ENCODE data around the gene GRWD1. TPM values are rescaled to one million over a fixed set of nuclear protein-coding genes. Genes with fewer than 3 reads are reported as not detected.
"Not testable (repeated sequence)": the region's sequence is repeated elsewhere in the genome, so short reads cannot be mapped to it uniquely, and the experiment has no call there.

The GRWD1 gene
- total RNA-seq, 2 donors from 2014 or later = 22.3 to 25.1 TPM

DNA sequence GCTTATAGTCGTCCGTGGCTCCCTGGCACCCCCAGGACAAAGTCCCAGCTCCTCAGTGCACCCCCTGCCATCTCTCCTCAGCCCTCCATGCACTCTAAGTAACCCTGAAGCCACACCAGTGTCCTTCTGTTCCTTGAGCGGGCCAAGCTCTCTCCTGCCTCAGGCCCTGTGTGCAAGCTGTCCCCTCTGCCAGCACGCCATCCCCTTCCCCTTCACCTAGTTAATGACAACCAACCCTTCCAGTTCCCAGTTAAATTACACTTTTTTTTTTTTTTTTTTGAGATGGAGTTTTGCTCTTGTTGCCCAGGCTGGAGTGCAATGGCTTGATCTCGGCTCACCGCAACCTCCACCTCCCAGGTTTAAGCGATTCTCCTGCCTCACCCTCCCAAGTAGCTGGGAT lies 42.7 kb downstream of the GRWD1 start:
- intact Hi-C loops (cut with DNase I, micrococcal nuclease) = loop anchor here in 1 of 2 donors (5.0 kb wide), 1 partner anchor 94 kb away; no protein-coding TSS in a partner anchor
- DNase-seq, ATAC-seq: not testable (repeated sequence)

DNA sequence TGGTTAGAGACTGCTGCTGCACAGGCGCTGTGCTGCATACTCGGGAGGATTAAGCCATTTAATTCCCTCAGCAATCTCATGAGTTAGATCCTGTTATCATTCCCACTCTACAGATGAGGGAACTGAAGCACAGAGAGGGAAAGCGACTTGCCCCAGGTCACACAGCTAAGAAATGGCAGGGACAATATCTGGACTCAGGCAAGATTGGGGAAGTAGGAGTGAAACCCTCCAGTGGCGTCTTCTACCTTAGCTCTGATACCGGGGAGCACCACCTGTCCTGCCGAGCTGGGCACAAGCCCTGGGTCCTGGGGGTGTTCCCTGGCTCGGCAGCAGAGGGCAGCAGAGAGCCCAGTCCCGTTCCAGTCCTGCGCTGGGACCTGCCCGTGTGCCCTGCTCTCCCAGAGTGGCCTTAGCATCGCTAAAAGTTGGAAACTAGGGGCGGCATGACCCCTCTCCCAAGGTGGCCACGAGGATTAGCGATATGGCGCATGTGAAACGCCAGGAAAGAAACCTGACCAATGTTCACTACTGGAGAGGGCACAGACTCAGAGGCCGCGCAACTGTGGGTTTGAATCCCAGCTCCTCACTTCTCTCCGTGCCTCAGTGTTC lies 43.9 kb downstream of the GRWD1 start:
- intact Hi-C loops (cut with DNase I, micrococcal nuclease) = loop anchor here in 1 of 2 donors (5.0 kb wide), 1 partner anchor 93 kb away; no protein-coding TSS in a partner anchor
- ATAC-seq = peak; percentile 22
- DNase-seq = peak; percentile 67 to 83

DNA sequence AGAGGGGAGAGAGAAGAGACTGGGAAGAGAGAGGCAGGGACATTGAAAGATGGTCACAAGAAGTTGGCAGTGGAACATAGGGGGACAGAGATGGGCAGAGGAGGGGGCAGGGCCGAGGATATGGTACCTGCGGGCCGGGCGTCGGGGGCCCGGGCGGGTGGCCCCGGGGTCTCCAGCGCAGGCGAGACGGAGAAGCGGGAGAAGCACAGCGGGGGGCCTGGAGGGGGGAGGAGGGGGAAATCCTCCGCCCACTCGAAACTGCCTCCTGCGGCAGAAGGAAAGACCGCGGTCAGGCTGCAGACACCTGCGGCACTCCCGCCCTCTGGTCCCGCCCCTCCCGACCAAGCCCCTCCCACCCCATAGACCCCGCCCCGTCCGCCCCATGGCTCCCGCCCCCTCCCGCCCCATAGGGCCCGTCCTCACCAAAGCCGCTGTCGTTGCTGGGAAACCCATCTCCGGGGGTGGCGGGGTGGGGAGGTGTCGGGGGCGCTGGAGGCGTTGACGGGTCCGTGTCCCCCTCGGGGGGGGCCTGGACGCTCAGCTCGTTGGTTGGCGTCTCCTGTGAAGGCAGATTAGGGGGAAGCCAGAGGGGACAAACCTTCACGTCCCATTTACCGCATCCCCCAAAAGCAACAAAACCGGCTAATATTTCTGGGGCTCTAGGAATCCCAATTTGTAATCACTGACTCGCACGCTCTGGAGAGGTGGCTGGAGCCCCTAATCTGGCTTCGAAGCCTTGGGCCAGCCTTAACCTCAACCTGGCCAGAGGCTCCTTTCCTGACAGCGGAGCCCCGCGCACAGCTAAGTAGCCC lies 45.4 kb downstream of the GRWD1 start:
- no peak for ATAC-seq
- DNase-seq = peak; percentile 52 to 64
- intact Hi-C loops (cut with DNase I, micrococcal nuclease) = no loop called here

DNA sequence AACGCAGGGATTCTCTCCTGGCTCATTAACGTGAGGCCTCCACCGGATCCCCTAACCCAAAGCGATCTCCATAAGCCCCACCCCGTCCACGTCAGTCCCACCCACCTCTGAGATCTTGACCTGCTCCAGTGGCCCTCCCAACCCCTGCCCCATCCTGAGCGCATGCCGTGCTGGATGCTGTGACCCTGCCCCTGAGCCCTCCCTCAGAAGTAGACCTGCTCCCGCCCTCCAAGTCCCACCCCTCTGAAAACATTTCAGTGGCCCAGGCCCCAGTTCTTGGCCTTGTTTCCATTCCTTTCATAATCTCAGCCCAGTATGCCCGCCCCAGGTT lies 46.0 kb downstream of the GRWD1 start:
- ATAC-seq = no peak
- no peak for DNase-seq
- intact Hi-C loops (cut with DNase I, micrococcal nuclease) = no loop called here

DNA sequence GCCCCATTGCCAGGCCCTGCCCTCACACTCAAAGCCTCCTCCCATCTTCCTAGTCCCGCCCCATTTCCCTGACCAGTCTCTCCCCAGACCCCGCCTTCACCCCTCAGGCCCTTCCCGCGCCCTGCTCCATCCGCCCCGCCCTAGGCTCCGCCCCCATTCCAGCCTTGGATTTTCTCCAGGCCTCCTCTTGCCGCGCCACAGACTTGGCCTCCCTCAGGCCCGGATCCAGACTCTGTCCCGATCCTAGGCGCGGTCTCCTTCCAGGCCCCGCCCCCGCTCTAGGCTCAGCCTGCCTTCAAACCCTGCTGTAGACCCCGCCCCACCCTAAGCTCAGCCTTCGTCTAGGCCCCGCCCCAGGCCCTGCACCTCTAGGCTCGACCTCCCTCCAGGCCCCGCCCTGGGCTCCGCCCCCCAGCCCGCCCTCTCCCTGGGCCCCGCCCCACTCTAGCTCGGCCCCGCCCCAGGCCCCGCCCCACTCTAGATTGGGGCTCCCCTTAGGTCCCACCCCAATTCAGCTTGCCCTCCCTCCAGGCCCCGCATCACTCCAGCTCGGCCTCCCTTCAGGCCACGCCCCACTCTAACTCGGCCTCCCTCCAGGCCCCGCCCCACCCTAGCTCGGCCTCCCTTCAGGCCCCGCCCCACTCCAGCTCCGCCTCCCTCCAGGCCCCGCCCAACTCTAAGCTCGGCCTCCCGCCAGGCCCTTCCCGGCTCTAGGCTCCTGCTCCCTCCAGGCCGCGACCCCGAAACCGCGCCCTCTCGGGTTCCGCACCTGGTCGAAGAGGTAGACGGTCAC lies 47.3 kb downstream of the GRWD1 start:
- peak; percentile 79 for ATAC-seq
- intact Hi-C loops (cut with DNase I, micrococcal nuclease) = no loop called here
- DNase-seq = peak; percentile 96 to 98

DNA sequence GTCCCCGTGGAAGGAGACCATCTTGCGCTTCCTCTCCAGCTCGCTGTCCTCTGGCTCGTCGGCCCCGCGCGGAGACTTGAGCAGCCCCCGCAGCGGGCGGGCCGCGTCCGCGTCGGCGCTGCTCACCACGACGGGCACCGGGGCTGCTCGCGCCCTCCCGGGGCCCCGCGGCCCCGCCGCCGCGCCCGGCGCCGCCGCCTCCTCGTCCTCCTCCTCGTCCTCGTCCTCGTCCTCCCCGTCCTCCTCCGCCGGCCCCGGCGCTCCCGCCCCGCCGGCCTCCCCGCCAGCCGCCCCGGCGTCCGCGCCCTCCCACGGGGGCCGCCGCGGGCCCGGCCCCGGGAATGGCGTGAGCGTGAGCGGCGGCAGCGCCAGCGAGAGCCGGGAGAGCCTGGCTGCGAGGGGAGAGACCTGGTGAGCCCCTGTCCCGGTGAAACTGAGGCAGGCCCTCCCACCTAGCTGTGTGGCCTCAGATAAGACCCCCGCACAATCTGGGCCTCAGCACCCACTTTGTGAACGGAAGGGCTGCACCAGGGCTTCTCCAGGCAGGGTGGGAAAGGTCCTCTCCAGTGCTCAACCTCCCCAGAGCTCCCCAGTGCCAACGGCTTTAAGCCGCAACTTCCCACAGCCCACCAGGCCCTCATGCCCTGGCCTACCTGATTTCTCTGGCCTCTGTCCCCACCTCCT lies 48.1 kb downstream of the GRWD1 start:
- DNase-seq = peak in 1 of 2 donors; percentile 30
- intact Hi-C loops (cut with DNase I, micrococcal nuclease) = no loop called here
- ATAC-seq = peak; percentile 4

DNA sequence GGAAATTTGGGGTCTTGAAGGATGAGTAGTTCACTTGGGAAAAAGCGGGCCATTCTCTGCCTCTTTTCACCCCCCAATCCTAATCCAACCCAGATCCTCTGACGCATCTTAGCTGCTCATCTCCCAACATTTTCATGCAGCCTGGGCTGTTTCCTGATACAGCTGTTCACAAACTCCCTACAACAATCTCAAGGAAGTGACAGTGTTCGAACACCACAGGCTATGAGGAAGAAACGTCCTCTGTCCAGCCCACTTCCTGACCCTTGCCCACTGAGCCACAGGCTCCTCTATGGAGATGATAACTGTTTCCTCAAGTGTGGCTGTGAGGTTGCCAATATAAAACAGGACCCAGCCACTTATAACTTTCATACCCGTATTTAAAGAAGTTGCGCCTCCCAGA lies 49.6 kb downstream of the GRWD1 start:
- no peak for DNase-seq
- ATAC-seq = peak; percentile 18
- intact Hi-C loops (cut with DNase I, micrococcal nuclease) = no loop called here

DNA sequence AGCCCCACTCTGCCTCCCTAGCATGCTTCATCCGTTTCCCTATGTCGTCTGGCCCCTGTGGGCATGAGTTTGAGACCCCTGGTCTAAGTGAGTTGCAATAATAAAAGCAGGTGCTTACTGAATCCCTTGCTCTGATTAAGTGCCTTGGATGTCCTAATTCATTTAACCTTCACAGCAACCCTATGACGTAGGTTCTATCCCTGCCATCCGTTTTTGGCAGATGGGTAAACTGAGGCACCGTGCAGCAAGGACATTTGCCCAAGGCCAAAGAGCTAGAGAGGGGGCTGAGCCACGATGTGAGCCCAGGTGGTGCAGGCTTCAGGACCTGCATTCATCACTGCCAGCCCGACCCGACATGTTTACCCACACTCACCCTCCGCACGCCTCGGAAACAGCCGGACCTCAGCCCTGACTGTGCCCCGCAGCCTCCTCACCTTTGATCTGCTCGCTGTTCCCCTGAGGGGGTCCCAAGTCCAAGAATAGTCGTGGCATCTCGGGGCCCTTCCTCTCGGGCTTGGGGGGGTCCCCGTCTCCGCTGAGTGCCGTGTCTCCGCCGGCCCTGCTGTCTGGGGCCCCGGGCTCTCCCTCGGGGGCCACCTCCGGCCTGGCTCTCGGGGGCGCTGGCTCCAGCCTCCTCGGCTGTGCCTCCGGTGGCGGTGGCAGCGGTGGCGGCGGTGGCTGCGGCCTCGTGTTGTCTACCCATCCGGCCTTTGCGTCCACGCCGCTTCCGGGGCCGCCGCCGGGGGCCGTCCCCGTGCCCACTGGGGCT lies 51.4 kb downstream of the GRWD1 start:
- intact Hi-C loops (cut with DNase I, micrococcal nuclease) = no loop called here
- DNase-seq (no peak), ATAC-seq (no peak)

DNA sequence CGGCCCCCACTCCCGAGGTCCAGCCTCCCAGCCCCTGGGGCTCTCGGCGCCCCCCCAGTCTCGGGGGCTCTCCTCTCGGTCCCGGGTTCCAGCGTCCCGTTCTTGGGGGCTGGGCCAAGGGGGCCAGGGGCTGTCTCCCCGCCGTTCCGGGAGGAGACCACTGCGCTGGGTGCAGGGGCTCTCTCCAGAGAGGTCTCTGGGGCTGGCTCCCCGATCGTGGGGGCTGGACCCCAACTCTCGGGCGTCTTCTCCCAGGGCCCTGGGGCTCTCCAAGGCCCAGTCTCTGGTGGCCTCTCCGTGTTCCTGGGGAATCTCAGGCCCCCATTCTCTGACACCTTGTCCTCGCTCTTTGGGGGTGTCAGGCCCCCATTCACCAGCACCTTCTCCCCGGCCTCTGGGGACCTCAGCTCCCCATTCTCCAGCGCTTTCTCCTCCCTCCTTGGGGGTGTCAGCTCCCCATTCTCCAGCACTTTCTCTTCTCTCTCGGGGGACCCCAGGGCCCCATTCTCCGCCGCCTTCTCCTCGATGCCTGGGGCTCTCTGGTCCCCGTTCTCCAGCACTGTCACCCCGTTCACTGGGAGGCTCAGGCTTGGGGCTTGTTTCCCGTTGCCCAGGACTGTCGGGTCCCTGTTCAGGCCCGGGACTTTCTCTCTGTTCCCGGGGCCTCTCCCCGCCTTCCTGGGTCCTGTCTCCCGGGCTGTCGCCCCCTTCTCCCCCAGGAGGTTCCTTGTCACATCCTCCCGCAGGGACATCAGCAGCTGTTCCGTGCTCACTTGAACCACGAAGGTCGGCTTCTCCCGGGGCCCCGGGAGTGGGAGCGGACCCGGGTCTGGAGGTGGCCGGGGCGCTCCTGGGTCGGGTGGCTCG lies 52.2 kb downstream of the GRWD1 start:
- DNase-seq (no peak), ATAC-seq (no peak)
- intact Hi-C loops (cut with DNase I, micrococcal nuclease) = no loop called here

DNA sequence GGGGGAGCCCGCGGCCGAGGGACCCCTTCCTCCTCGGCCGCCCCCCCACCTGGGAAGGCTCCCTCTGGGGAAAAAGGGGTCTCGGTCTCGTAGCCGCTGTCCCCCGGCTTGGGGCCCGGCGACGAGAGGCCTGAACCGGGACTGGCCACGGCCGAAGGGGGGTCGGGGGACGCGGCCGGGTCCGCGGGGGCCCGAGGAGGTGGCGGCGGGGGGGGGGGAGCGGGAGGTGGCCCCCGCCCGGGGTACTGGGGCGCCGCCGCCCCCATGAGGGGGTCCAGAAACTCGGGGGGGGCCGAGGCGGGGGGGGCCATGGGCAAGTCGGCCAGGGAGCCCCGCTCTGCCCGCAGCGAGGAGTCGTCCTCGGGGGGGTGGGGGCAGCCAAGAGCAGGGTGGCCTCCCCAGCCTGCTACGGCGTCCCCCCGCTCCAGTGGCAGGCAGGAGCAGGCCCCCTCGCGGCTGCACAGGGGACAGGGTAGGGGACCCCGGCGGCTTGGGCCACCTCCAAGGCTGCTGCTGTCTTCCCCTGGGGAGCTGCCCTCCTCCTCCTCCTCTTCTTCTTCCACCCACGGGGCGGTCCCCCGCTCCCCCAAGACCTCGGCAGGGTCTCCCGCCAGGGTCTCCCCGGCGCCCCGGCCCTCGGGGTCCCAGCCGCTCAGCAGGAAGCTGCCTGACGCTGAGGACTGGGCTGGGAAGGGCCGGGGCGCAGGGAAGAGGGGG lies 53.0 kb downstream of the GRWD1 start:
- ATAC-seq (no peak), DNase-seq (no peak)
- intact Hi-C loops (cut with DNase I, micrococcal nuclease) = no loop called here

DNA sequence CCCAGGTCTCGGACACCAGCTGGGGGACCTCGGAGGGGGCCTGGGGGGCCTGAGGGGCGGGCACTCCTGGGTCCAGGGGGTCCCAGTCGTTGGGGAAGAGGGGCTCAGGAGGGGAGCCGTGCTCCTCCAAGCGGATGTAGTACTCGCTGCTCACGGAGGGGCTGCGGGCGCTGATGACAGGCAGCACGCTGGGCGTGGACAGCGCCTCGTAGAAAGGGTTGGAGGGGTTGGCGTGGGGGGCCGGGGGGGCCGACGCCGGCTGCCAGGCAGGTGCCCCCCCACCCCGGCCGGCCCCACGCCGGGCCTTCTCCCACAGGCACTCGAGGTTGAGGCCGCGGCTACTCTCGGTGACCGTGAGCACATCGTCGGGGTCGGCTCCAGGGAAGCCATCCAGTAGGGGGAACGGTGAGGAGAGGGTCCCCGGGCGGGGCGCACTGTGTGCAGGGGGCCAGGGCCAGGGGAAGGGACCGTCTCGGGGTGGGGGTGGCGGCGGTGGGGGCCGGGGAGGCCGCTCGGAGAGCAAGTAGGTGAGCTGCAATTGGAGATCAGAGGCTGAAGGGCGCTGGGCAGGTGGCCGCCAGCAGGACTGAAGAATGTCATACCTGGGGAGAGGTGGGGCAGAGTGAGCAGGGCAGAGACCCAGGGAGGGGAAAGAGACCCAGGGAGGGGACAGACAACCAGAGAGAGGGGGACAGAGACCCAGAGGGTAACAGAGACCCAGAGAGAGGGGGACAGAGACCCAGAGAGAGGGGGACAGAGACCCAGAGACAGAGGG lies 53.7 kb downstream of the GRWD1 start:
- DNase-seq (no peak), ATAC-seq (no peak)
- intact Hi-C loops (cut with DNase I, micrococcal nuclease) = no loop called here

DNA sequence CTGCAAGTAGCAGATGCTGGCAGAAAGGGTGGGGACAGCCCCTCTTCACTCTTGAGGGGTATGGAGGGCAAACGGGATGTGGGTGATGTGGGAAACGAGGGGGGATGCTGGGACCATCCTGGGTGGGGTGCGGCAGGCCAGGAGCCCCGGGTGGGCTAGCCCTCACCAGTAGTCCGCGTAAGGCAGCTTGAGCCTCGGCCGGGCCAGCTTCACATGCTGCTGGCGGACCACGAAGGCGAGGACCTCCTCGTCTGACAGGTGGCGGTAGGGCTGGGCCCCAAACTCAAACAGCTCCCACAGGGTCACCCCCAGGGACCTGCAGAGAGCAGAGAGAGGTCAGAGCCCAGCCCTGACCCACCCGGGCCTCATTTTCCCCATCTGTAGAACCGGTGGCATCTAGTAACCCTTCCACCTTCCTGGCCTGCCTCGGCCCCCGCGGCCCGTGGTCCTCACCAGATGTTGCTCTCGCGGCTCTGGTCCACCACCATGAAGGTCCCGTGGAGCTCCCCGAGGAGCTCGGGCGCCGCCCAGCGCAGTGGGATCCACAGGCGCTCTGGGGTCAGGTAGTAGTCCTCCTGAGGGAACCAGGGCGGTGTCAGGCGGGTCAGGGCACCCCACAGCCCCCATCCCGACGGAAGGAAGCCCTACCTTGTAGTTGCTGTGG lies 55.2 kb downstream of the GRWD1 start:
- intact Hi-C loops (cut with DNase I, micrococcal nuclease) = no loop called here
- ATAC-seq (no peak), DNase-seq (no peak)

DNA sequence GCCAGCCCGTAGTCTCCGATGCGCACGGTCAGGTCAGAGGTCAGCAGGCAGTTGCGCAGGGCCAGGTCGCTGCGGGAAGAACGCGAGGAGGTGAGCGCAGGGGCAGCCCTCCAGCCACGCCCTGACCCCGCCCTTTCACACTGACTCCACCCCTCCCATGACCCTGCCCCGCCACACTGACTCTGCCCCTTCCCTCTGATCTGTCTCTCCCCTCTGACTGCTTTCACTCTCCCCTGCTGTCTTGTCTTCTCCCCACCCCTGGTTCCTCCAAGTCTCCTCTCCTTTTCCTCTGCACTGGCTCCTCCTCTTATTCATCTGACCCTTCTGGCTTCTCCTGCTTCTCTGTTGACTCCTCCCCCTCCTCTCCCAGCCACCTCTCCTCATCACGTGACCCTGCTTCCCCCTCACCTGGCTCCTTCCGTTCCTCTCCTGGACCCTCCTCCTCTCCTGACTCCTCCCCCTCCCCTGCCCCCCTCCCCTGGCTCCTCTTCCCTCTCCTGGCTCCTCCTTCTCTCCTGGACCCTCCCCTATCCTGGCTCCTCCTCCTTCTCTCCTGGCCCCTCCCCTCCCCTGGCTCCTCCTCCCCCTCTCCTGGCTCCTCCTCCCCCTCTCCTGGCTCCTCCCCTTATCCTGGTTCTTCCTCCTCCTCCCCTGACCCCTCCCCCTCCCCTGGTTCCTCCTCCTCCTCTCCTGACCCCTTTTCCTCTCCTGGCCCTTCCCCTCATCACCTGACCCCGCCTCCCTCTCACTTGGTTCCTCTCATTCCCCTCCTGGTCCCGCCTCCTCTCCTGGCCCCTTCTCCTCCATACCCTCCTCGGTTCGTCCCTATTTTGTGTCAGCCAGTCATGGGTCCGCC lies 55.9 kb downstream of the GRWD1 start:
- intact Hi-C loops (cut with DNase I, micrococcal nuclease) = no loop called here
- DNase-seq (peak; percentile 83 to 92), ATAC-seq (peak; percentile 73)

DNA sequence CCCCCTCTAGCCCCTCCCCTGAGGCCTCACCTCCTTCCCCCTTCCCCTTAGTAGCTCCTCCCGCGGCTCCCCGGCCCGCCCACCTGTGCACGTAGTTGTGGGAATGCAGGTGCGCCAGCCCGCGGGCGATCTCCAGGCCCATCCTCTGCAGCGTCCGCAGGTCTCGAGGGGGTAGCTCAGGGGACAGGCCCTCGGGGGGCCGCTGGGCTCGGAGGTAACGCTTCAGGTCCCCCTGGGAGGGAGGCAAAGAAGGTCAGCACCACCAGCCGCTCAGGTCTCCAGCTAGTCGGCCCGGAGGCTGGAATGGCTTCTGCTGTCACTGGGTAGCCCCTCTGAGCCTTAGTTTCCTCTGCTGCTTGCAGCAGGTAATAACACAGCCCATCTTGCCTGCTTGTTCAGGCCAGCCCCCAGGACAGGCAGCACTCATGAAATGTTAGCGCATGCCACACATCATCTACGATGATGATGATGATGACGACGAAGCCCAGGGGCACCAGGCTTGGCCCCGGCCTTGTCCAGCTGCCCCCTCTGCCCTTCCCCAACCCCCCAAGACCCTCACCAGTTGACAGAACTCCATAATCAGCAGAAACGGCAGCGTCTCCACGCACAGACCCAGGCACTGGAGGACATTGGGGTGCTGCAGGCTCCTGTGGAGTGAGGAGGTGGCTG lies 56.7 kb downstream of the GRWD1 start:
- DNase-seq (no peak), ATAC-seq (no peak)
- intact Hi-C loops (cut with DNase I, micrococcal nuclease) = no loop called here
